GM19025 (cell line): ENCODE measurements around the gene ADAMTS2.

Experiments used
- ATAC-seq: cut with Tn5 transposase; IDR thresholded peaks from one replicate; pipeline ENCODE4 v1.9.1; 2021; ENCODE audit warnings: mild to moderate bottlenecking, low read depth, moderate library complexity; ENCODE audit not compliant: unreplicated experiment

The ADAMTS2 gene

DNA sequence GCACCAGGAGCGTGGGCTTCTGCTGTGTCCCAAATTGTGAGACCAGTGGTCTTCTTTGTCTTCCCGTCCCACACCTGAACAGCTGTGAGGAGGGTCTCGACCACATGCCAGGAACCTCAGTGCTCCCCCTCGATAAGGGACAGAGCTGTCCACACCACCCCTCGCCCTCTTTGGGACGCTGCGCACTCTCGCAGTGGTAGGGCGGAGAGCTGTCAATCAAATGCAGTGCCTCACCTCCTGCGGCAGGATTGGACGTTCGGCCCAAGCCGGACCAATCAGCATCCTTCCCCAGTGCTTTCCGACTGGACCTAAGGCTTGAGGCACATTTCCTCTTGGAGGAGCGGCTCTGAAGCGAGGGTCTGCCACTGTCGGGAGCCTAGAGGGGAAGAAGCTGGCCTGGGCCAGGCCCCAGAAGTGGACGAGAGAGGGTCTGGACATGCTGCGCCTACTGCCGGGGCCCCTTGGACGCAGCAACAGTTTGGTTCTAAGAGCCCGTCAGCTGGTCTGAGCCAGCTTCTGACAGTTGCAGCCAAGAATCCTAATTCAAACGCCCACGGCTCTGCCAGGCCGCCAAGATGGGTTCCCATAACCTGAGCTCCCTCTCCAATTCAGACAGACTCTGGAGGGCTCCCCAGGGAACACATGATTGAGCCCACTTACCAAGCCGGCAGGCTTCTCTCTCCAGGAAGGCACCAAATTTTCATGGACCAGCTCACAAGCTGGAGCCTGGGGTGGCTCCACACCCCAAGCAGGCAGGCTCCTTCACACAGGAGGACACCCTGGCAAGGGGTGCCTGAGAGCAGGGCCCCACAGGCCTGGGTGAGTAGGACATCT is 28.1 kb upstream of the ADAMTS2 start:
- no peak for ATAC-seq

DNA sequence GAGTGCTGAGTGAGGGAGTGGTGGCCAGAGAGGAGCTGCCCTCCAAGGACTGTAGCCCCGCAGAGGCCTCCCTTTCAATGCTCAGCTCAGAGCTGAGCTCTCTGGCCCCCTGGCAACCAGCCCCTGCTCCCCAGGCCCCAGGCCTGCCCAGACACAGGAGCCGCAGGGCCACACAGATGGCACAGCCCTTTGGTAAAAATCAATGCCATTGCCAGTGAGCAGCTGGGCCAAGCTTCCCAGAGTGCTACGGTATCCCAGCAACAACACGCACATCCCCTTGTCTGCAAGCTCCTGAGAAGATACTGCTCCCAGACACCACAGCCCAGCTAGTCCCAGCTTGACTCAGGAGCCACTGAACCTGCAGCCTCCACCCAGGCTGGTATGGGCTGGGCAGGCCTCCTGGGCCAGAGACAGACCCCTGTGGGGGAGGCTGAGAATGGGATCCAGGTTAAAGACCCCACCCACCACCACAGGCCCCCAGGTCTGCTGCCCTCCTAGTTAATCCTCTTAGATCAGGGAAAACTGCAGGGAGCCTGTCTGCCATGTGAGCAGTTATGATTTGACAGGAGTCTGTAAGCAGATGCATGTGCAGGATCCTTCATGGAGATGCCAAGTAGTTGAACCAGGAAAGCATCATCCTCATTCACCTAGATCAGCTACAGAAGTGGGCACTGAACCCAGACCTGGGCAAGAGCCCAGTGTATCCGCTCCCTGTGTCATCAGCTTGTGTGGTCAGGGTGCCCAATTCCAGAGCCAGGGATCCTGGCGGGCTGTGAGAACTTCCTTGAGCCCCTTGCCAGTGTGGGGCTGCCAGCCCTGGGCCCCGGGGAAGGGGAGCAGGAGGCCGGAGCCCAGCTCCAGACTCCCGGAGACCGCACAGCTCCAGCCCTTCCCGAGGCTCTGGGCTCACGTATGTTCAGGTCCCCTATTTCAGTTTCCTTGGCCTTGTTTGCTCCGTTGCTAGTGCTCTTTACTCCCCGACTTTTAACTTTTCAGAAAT is 26.7 kb upstream of the ADAMTS2 start:
- no peak for ATAC-seq

DNA sequence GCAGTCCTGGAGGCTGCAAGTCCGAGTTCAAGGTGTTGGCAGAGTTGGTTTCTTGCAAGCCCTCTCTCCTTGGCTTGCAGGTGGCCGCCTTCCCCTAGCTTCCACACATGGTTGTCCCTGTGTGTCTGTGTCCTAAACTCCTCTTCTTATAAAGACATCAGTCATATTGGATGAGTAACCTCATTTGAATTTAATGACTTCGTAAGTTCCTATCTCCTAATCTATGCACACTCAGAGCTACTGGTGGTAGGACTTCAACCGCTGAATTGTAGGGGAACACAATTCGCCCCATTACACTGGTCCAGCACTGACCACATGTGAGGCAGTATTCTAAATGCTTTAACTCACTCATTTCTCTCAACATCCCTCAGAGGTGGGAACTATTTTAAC is 25.9 kb upstream of the ADAMTS2 start:
- ATAC-seq: no peak

DNA sequence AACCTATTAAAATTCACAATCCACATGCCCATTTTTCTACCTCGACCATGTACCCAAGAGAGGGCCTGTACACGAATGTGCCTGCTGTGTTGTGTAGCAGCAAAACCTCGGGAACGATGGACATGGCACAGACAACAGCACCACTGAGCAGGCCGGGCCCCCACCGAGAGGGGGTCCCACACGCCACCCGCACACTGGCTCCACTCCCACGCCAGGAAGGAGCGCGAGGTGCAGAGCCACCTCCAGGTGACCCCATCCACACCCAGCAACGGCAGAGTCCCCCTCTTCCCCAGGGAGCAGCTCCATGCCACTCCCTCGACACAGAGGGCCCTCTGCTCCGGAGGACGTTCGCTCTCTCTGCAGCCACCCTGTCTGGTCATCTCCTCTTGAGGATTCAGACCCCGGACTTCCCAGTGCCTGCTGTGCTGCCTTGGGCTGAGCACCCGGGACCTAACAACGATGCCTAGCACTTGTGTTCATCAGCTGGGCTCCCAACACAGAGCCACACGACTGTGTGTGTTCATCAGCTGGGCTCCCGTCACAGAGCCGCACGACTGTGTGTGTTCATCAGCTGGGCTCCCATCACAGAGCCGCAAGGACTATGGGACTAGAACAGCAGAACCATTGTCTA is 25.3 kb upstream of the ADAMTS2 start:
- no peak for ATAC-seq

DNA sequence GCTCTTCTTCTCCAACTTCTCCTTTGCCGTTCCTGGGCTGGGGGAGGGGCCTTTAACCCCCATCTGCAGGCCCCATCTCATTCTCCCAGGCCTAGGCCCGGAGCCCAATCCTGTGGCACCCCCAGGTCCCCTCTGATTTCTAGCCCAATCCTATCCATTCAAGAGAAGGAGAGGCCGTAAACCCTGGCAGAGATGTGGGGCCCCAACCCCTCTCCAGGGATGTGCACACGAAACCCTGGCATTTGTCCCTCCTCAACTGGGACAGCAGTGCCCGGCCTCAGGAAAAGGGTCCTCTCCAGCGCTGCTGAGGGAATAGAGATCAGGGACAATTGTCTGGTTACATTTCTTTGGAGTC is 24.2 kb upstream of the ADAMTS2 start:
- no peak for ATAC-seq

DNA sequence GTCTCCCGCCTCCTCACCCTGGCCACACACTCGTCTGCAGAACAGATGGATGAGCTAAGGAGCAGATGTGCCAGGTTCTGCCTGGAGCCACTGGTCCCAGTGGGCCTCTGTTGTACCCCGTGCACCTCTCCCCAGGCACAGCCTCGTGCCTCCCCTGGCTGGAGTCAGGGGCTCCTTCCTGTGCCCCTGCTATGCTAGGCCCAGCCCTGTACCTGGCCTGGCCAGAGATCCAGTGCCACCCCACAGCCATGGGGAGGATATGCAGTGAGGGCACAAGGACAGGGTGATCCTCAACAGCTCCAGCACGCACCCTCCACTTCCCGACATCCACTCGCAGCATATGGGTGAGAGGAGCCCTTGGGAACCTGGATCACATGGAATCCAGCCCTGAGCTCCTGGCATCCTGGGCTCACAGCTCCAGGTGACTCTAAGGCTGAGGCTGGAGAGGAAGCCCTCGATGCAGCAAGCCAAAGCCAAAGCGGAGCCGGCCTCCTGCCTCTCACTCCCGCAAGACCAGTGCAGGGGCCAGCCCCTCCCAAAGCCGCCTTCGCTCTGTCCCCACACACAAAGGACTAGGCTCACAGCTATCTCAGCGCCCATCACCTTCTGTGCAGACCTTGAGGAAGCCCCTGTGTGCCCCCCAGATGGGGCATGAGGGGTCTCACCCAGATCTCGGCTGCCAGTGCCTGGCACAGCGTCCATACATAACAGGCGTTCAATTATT is 23.7 kb upstream of the ADAMTS2 start:
- no peak for ATAC-seq

DNA sequence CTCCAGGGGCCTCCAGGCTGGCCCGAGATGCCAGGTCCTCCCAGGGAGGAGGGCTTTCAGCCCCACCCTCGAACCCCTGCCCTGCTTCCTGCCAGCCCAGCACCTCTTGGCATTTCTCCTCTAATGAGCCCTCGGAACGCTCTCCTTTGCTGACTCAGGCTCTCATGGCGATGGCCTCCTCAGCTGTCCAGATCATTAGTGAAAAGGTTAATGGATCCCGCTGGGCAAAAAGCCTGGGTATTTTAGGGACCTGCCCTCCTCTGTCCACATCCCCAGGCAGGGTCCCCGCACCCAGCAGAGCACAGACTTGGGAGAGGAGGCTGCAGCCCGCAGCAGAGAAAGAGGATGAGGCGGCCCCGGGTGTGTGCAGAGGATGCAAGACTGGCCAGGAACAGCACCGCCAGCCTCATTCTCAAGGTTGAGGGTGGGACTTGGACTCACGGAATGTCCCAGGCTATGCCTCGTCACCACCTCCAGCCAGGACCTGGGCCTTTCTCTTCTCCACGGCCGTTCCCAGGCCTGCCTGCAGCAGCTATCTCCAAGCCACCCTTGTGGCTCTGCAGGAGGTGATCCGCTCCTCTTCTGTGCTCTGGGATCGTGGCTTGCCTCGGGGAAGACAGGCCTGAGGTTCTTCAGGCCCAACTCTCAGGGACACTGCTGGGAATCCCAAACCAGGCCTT is 23.0 kb upstream of the ADAMTS2 start:
- ATAC-seq: no peak

DNA sequence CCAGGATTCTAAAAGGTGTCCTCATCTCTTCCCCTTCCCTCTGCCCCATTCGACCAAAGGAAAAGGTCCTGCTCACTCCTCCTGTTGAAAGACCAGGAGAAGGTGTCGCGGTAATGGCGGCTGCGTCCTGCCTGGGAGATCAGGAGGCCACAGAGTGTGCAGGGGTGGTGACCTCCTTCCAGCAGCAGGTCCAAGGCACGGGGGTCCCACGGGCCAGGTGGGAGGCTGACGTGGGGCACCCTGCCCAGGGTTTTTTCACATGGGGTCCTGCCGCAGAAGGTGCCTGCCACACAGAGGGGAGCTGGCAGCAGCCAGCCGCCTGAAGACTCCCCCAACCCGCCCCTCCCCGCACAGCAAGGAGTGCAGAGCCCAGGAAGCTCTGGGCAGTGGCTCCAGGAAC is 22.2 kb upstream of the ADAMTS2 start:
- ATAC-seq: no peak

DNA sequence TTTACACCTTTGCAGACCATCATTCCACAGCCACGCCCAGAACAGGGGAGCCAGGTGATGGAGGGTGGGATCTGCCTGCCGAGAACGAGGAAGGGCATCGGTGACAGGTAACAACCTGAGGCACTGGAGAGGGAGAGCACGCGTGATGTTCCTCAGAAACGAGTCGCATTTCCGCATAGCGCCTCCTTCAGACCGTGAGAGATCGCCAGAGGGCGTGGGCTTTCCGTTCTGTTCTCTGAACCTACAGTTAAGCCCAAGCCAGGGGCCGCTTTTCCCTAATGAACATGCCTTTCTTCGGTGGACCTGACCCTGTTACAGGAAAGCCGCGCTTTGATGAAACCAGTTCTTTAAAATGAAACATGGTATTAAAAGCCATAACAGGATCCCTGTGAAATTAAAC is 17.1 kb upstream of the ADAMTS2 start:
- no peak for ATAC-seq

DNA sequence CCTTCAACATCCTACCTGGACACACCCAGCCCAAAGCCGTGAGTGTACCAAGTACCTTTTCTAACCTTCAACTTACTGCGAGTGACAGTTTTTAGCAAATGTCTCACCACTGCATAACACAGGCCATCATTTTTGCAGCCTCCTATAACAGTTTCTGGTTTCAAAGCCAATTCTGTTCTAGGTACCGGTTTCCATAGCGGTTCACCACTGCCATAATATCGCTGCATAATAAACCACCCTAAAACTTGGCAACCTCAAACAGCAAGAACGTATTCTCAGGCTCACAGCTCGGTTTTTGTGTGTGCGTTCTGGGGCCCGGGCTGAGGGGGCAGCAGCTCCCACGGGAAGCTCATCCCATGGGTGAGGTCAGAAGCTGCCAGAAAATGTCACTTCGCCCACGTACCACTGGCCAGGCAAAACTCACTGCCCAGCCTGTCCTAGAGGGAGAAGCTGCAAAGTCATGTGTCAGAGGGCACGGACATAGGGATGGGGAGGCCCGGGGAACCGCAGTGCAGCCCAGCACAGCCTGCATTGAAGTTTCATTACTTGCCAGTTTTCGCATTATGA is 15.9 kb upstream of the ADAMTS2 start:
- ATAC-seq: no peak

DNA sequence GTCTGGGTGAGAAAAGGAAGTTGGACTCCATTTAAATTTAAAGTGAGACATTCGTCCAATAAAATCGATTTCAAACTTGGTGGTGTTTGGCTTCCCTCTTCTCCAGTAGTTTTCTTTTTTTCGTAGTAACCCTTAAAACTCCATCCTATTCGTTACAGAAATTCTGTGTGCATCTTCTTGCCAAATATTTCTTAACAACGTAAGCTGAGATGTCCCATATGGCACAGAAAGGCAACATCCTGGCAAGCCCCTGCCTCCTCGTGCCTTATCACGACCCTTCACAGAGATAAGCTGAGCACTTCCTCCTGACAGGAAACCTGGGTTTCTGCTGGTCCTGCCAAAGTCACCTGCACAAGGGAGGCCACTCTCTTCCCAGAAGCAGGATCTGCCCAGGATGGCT is 11.8 kb upstream of the ADAMTS2 start:
- ATAC-seq: no peak

DNA sequence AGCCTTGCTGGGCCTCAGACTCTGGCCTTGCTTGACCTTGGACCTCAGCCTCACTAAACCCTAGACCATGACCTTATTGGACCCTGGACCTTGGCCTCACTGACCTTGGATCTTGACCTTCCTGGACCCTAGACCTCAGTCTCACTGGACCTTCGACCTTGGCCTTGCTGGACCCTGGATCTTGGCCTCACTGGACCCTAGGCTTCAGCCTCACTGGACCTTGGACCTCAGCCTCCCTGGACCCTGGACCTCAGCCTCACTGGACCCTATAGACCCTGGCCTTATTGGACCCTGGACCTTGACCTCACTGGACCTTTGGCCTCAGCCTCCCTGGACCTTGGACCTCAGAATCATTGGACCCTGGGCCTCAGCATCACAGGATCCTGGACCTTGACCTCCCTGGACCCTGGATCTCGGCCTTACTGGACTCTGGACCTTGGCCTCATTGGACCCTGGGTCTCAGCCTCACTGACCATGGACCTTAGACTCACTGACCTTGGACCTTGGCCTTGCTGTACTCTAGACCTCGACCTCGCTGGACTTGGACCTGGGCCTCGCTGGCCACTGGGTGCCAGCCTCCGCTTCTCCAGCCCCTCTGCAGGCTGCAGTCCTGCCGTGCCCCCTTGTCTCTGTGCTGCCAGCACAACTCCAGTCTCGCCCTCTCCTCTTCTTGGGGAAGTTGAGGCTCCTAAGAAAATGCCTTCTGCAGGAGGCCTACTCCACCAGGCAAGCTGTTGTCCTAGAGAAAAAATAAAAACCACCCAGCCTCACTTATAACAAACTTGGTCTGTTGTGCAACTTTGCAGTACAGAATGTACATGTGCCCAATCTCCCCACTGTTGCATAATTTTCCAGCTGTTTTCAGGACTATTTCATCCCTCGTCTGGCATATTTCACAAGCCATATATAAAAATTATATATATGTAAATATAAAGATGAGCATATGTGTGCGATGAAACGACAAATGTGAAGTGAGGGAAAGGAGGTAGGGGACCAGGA is 11.0 kb upstream of the ADAMTS2 start:
- ATAC-seq: no peak

DNA sequence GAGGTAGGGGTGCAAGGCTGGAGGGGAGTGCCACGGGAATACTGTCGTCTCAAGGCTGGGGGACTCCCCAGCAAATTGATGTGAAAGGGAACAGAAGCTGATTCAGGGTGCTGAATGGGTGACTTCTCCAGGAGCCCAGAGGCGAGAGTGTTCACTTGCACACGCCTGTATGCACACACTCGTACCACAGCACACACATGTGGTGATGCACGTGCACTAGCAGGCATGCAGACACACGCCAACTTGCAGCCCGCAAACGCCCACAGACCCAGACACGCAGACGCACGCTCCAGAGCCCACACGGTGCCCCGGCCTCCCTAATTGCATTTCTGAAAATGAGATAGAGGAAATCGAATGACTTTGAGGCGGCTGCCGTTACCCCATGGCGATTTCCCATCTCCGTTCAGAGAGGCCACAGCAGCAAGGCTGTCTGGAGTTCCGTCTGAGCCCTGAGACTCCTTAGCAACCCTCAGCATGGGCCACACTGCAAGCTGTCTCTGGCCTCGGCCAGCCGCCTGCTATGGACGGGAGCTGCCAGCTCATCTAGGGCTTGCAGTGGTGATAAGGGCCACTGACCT is 9.1 kb upstream of the ADAMTS2 start:
- ATAC-seq: no peak

DNA sequence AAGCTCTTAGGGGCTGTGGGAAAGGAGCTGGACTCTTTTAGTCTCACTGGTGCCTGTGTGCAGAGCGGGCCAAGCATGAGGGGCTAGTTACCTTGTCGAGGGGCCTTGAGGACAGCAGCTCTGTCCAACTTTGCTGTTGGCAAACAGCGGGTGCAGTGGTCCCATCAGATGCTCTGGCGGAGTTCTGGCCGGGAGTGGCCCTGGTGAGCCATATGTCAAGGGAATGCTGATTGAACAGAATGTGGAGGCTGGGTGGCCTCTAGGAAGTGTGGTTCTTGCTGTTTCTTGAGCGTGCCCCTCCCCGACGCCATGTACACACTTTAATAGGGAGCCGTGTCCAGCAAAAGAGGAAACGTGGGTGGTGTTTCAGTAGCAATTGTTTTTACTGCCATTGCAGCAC is 3.6 kb upstream of the ADAMTS2 start:
- no peak for ATAC-seq

DNA sequence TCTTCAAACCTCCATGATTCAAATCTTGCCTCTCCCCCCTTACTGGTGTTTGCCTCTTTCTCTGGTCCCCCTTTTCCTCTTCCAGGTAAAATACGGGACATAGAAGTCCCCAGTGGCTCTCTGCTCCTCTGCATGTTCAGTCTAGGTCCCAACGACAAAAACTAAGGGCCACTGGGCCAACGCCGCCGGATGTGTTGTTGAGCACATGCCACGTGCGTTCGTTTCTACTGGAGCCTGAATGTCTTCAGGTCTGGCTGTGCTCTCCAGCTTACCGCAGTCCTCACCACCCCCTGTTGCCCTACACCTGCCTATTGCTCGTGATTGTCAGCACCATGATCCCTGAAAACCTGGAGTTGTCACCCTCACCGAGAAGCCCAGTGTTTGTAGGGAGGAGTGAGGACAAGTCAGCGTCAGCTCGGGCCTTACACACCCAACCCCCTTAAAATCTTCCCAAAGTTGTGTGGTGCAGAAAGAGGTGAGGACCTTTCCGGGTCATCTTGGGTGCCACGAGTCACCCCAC is 2.8 kb upstream of the ADAMTS2 start:
- no peak for ATAC-seq

DNA sequence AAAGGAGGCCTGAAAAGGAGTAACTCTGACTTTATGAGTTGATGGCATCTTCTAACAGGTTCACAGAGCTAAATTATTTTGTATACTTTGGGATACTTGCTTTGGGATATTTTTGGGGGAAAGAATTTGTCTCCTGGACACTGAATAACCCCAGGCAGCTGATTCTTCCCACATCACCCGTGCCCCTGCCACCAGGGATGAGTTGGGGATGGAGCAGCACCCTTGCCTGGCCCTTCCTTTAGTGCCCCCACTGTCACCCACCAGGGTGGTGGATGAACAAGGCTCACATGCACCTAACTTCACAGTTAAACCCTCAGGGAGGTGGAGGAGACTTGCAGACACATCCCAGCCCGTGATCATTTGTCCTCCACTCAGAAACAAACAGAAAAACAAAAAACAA is 2.3 kb upstream of the ADAMTS2 start:
- ATAC-seq: no peak

DNA sequence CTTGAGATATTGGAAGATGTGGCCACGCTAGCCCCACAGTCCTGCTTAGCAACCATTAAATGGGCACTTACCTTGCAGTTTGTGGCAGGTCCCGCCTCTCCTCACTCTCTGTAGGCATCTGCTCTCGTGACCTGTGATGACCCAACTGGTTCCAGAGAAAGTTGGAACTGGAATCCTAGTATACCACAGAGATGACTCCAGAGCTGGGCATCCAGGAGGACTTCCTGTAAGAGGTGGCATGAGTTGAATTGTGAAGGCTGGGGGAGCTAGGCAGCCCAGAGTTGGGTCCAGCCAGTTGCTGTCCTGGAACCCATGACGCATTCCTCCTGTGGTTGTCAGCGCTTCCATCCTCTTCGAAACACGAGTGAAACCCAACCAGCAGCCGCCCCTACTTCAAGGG is 1.6 kb upstream of the ADAMTS2 start:
- no peak for ATAC-seq

DNA sequence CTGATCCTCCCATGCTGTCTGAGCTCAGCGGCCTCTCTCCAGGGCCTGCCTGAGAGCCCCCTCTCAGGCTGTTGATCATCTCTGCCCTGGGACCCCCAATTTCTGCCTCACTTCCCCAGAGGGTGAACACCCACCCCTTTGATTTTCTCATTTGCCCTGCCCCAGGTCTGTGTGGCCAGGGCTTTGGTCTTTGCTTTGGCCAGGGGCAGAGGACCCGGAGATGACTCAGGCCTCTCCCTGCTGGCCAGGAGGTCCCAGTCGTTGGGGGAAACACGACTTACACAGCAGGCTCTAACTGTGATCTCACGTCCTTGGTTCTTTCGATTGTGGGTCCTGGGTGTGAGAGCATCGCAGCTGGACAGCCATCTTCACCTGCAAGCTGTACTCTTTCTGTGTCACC is 1.1 kb upstream of the ADAMTS2 start:
- no peak for ATAC-seq
